ENCODE data around the gene SLC45A3.

DNA sequence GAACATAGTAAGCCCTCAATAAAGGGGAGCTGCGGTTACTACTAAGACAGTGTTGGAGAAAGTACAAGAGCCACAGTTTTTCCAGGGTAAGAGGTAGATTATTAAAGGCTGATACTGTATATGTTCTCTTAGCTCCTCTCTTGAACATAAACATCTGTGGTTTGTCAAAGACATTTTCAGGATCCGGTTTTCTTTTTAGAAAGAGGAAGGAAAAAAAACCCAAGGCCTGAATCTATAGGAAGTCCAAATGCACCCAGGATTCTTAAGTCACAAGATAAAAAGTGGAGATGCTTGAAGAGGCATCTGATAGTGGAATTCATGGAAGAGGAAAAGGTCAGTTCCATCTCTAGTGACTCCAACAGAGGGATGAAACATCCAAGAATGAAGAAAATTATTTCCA, 24.6 kb upstream of the SLC45A3 start:
- TF ChIP-seq TAF1 (IDR thresholded peaks at IDR 0.05; ENCODE audit: low read depth, low read length) (no peak), CREB1 (IDR thresholded peaks at IDR 0.05) (no peak), CHD1 (IDR thresholded peaks at IDR 0.05; ENCODE audit: low read depth, low read length) (no peak), EZH2 (IDR thresholded peaks at IDR 0.05; ENCODE audit: low read depth, low read length, severe bottlenecking) (no peak), POLR2A (IDR thresholded peaks at IDR 0.05; ENCODE audit: control extremely low read depth in 1 of 2, low read depth in 2 of 2, low read length in 2 of 2) (no peak), POLR2AphosphoS5 (IDR thresholded peaks at IDR 0.05; ENCODE audit: low read depth, low read length) (no peak), CBX5 (IDR thresholded peaks at IDR 0.05; ENCODE audit: low read depth, low read length) (no peak), PHF8 (conservative IDR thresholded peaks at IDR 0.05; ENCODE audit: low read depth, low read length) (no peak)

Measured in H1 (cell line).